ENCODE data around the gene FSTL4. TPM values are rescaled to one million over a fixed set of nuclear protein-coding genes. Genes with fewer than 3 reads are reported as not detected.

FSTL4 gene
- polyA plus RNA-seq, 3 donors, result not detected

- no peak overlapping the region for H3K27ac Mint-ChIP-seq
- Histone ChIP-seq H3K4me3 (replicated peaks in 1 of 3; ENCODE audit: low read depth in 2 of 3, low read length in 3 of 3) (no peak overlapping the region), H4K20me1 (ENCODE audit: insufficient read depth, low read length) (no peaks in the 10 kb centered on the region), H3K27ac (ENCODE audit: low read depth in 1 of 2, low read length in 2 of 2) (no peak overlapping the region), H3K4me1 (ENCODE audit: control insufficient read depth in 1 of 2, insufficient read depth in 2 of 2, low read length in 2 of 2) (peaks cover 0 to 4% of the 10 kb centered on the region in 2 donors), H3K4me2 (replicated peaks; ENCODE audit: extremely low read depth, low read length, poor library complexity, severe bottlenecking) (no peak overlapping the region), H3K36me3 (replicated peaks in 1 of 2; ENCODE audit: control insufficient read depth in 1 of 2, insufficient read depth in 2 of 2, low read length in 2 of 2) (no peaks in the 10 kb centered on the region), H3K27me3 (ENCODE audit: control insufficient read depth in 2 of 2, insufficient read depth in 2 of 2, low read length in 2 of 2) (peaks cover 2 to 8% of the 10 kb centered on the region in 2 donors), H3K9me3 (replicated peaks in 1 of 2; ENCODE audit: control insufficient read depth in 1 of 2, insufficient read depth in 1 of 2, low read length in 2 of 2) (no peaks in the 10 kb centered on the region), H3K9ac (ENCODE audit: insufficient read depth, low read length, poor library complexity, severe bottlenecking) (no peak overlapping the region), H2AFZ (ENCODE audit: insufficient read depth, low read depth, low read length, poor library complexity, severe bottlenecking) (no peak overlapping the region), H3K79me2 (ENCODE audit: insufficient read depth, low read length) (no peaks in the 10 kb centered on the region)
- no peaks in the 10 kb centered on the region for H3K36me3 Mint-ChIP-seq
- peaks cover 8% of the 10 kb centered on the region for H3K4me1 Mint-ChIP-seq
- intact Hi-C loops (cut with micrococcal nuclease), result loop anchor here in 1 of 2 donors (10.0 kb wide), 1 partner anchor 97 kb away; no protein-coding TSS in a partner anchor
- peaks cover 5 to 30% (median 10%) of the 10 kb centered on the region in 3 donors for H3K27me3 Mint-ChIP-seq (ENCODE audit: low read depth in 3 of 3)
- no peak for DNase-seq
- no peak for TF ChIP-seq CTCF (IDR thresholded peaks at IDR 0.05)
- WGBS (ENCODE audit: insufficient coverage), result 88% methylated on average over 1 of the region's 2 CpGs
- H3K9me3 Mint-ChIP-seq, result peaks cover 0 to 3% (median 0%) of the 10 kb centered on the region in 7 donors
- H3K4me3 Mint-ChIP-seq, result no peak overlapping the region
These were observed 90.5 kb downstream of the FSTL4 start for GRCh38 chr5:133521801-133522200.

- Histone ChIP-seq H3K4me2 (replicated peaks; ENCODE audit: extremely low read depth, low read length, poor library complexity, severe bottlenecking) (no peak overlapping the region), H3K4me3 (replicated peaks in 1 of 3; ENCODE audit: low read depth in 2 of 3, low read length in 3 of 3) (no peak overlapping the region), H3K79me2 (ENCODE audit: insufficient read depth, low read length) (no peaks in the 10 kb centered on the region), H4K20me1 (ENCODE audit: insufficient read depth, low read length) (no peaks in the 10 kb centered on the region), H3K36me3 (replicated peaks in 1 of 2; ENCODE audit: control insufficient read depth in 1 of 2, insufficient read depth in 2 of 2, low read length in 2 of 2) (no peaks in the 10 kb centered on the region), H3K27ac (ENCODE audit: low read depth in 1 of 2, low read length in 2 of 2) (no peak overlapping the region), H3K27me3 (ENCODE audit: control insufficient read depth in 2 of 2, insufficient read depth in 2 of 2, low read length in 2 of 2) (peaks cover 2 to 8% of the 10 kb centered on the region in 2 donors), H3K9me3 (replicated peaks in 1 of 2; ENCODE audit: control insufficient read depth in 1 of 2, insufficient read depth in 1 of 2, low read length in 2 of 2) (no peaks in the 10 kb centered on the region), H3K9ac (ENCODE audit: insufficient read depth, low read length, poor library complexity, severe bottlenecking) (no peak overlapping the region), H3K4me1 (ENCODE audit: control insufficient read depth in 1 of 2, insufficient read depth in 2 of 2, low read length in 2 of 2) (peaks cover 0 to 4% of the 10 kb centered on the region in 2 donors), H2AFZ (ENCODE audit: insufficient read depth, low read depth, low read length, poor library complexity, severe bottlenecking) (no peak overlapping the region)
- no peak for TF ChIP-seq CTCF (IDR thresholded peaks at IDR 0.05)
- peaks cover 0 to 3% (median 0%) of the 10 kb centered on the region in 7 donors for H3K9me3 Mint-ChIP-seq
- H3K27me3 Mint-ChIP-seq (ENCODE audit: low read depth in 3 of 3), result peaks cover 5 to 37% (median 10%) of the 10 kb centered on the region in 3 donors
- 60% methylated on average over 2 of the region's 2 CpGs for WGBS (ENCODE audit: insufficient coverage)
- no peaks in the 10 kb centered on the region for H3K36me3 Mint-ChIP-seq
- no peak overlapping the region for H3K4me3 Mint-ChIP-seq
- H3K4me1 Mint-ChIP-seq, result peaks cover 8% of the 10 kb centered on the region
- H3K27ac Mint-ChIP-seq, result no peak overlapping the region
- intact Hi-C loops (cut with micrococcal nuclease), result loop anchor here in 1 of 2 donors (10.0 kb wide), 1 partner anchor 96 kb away; no protein-coding TSS in a partner anchor
- no peak for DNase-seq
These were observed 91.2 kb downstream of the FSTL4 start for GRCh38 chr5:133520991-133521706.

All from CD14-positive monocyte (primary cell).